Measurements from ENCODE around the gene ANKS1B.

- TF ChIP-seq CTCF (IDR thresholded peaks at IDR 0.05; ENCODE audit: low read length) (no peak), EZH2 (IDR thresholded peaks at IDR 0.05; ENCODE audit: borderline replicate concordance, low read length) (no peak)
Measured at GRCh38 chr12:99618657-99619056, 366.1 kb downstream of the ANKS1B start.

Data from OCI-LY1 (cell line).